Measurements from ENCODE around the gene BAIAP3. TPM values are rescaled to one million over a fixed set of nuclear protein-coding genes. Genes with fewer than 3 reads are reported as not detected.

BAIAP3 gene
- total and polyA plus RNA-seq, 2 of the 8 experiments (the other 6 are each of a cell fraction or from before 2014, with no cell fraction given), result 2.9 to 6.8 TPM

DNA sequence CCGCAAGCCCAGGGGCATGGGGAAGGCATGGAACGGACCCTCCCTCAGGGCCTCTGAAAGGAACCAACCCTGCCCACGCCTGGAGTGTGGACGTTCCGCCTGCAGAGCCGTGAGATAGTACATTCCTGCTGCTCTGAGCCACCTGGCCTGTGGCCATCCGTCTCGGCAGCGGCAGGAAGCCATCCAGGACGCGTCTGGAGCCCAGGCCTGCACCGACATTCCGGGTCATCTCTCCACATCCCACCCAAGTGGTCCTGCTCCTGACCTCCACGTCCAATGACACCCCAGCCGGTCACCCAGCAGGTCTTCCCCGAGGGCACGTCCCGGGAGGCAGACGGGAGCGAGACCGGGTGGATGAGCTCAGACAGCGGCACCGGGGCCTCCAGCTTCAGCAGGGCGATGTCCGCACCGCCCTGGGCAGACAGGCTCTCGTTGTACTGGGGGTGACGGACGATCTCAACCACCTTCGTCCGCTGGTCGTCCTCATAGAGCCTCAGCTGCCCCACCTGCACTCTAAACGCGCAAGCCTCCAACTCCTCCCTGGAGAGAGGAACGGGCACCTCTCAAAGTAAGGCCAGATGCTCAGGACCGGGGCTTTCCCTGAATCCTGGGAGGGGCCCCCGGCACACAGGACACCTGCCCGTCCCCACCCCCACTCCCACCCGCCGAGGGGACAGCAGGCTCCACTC is 45.3 kb upstream of the BAIAP3 start (continued):
- TF ChIP-seq, protein P1, sequence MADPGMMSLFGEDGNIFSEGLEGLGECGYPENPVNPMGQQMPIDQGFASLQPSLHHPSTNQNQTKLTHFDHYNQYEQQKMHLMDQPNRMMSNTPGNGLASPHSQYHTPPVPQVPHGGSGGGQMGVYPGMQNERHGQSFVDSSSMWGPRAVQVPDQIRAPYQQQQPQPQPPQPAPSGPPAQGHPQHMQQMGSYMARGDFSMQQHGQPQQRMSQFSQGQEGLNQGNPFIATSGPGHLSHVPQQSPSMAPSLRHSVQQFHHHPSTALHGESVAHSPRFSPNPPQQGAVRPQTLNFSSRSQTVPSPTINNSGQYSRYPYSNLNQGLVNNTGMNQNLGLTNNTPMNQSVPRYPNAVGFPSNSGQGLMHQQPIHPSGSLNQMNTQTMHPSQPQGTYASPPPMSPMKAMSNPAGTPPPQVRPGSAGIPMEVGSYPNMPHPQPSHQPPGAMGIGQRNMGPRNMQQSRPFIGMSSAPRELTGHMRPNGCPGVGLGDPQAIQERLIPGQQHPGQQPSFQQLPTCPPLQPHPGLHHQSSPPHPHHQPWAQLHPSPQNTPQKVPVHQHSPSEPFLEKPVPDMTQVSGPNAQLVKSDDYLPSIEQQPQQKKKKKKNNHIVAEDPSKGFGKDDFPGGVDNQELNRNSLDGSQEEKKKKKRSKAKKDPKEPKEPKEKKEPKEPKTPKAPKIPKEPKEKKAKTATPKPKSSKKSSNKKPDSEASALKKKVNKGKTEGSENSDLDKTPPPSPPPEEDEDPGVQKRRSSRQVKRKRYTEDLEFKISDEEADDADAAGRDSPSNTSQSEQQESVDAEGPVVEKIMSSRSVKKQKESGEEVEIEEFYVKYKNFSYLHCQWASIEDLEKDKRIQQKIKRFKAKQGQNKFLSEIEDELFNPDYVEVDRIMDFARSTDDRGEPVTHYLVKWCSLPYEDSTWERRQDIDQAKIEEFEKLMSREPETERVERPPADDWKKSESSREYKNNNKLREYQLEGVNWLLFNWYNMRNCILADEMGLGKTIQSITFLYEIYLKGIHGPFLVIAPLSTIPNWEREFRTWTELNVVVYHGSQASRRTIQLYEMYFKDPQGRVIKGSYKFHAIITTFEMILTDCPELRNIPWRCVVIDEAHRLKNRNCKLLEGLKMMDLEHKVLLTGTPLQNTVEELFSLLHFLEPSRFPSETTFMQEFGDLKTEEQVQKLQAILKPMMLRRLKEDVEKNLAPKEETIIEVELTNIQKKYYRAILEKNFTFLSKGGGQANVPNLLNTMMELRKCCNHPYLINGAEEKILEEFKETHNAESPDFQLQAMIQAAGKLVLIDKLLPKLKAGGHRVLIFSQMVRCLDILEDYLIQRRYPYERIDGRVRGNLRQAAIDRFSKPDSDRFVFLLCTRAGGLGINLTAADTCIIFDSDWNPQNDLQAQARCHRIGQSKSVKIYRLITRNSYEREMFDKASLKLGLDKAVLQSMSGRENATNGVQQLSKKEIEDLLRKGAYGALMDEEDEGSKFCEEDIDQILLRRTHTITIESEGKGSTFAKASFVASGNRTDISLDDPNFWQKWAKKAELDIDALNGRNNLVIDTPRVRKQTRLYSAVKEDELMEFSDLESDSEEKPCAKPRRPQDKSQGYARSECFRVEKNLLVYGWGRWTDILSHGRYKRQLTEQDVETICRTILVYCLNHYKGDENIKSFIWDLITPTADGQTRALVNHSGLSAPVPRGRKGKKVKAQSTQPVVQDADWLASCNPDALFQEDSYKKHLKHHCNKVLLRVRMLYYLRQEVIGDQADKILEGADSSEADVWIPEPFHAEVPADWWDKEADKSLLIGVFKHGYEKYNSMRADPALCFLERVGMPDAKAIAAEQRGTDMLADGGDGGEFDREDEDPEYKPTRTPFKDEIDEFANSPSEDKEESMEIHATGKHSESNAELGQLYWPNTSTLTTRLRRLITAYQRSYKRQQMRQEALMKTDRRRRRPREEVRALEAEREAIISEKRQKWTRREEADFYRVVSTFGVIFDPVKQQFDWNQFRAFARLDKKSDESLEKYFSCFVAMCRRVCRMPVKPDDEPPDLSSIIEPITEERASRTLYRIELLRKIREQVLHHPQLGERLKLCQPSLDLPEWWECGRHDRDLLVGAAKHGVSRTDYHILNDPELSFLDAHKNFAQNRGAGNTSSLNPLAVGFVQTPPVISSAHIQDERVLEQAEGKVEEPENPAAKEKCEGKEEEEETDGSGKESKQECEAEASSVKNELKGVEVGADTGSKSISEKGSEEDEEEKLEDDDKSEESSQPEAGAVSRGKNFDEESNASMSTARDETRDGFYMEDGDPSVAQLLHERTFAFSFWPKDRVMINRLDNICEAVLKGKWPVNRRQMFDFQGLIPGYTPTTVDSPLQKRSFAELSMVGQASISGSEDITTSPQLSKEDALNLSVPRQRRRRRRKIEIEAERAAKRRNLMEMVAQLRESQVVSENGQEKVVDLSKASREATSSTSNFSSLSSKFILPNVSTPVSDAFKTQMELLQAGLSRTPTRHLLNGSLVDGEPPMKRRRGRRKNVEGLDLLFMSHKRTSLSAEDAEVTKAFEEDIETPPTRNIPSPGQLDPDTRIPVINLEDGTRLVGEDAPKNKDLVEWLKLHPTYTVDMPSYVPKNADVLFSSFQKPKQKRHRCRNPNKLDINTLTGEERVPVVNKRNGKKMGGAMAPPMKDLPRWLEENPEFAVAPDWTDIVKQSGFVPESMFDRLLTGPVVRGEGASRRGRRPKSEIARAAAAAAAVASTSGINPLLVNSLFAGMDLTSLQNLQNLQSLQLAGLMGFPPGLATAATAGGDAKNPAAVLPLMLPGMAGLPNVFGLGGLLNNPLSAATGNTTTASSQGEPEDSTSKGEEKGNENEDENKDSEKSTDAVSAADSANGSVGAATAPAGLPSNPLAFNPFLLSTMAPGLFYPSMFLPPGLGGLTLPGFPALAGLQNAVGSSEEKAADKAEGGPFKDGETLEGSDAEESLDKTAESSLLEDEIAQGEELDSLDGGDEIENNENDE (IDR thresholded peaks at IDR 0.05; ENCODE audit: insufficient replicate concordance, low read length), result no peak
- TF ChIP-seq SP1 (IDR thresholded peaks at IDR 0.05; ENCODE audit: low read depth, low read length) (no peak), POLR2AphosphoS5 (IDR thresholded peaks at IDR 0.05; ENCODE audit: low read depth, low read length) (no peak), SP4 (IDR thresholded peaks at IDR 0.05; ENCODE audit: low read length) (no peak), KDM1A (IDR thresholded peaks at IDR 0.05; ENCODE audit: borderline replicate concordance, low read length) (no peak), TAF7 (optimal IDR thresholded peaks at IDR 0.05; ENCODE audit: borderline replicate concordance, low read depth, low read length) (no peak)
- TF ChIP-seq, protein P2, sequence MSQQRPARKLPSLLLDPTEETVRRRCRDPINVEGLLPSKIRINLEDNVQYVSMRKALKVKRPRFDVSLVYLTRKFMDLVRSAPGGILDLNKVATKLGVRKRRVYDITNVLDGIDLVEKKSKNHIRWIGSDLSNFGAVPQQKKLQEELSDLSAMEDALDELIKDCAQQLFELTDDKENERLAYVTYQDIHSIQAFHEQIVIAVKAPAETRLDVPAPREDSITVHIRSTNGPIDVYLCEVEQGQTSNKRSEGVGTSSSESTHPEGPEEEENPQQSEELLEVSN (IDR thresholded peaks at IDR 0.05), result no peak
